GM12875 (cell line): ENCODE data around the gene KRABD2.

Experiments
- H3K4me3 ChIP-seq: one replicate; pipeline ENCODE4 v1.5.1; 2011; ENCODE audit warnings: low read depth, low read length, control low read depth
- CTCF ChIP-seq: IDR thresholded peaks from 2 replicates; pipeline ENCODE4 v1.5.1; 2011; ENCODE audit warnings: low read depth, mild to moderate bottlenecking, control low read depth, inconsistent platforms, low read length, moderate library complexity, borderline replicate concordance; ENCODE audit not compliant: insufficient read depth

The KRABD2 gene

GRCh38 chr17:8392674-8393469 lies 16.4 kb upstream of the KRABD2 start:
- no peak overlapping the region for H3K4me3 ChIP-seq
- TF ChIP-seq CTCF, result no peak

GRCh38 chr17:8392274-8392673 lies 15.8 kb upstream of the KRABD2 start:
- no peak for TF ChIP-seq CTCF
- H3K4me3 ChIP-seq, result no peak overlapping the region

GRCh38 chr17:8391711-8392110 lies 15.2 kb upstream of the KRABD2 start:
- no peak overlapping the region for H3K4me3 ChIP-seq

GRCh38 chr17:8387914-8388651 lies 11.6 kb upstream of the KRABD2 start:
- no peak overlapping the region for H3K4me3 ChIP-seq
- no peak for TF ChIP-seq CTCF

More at GRCh38 chr17:8391711-8392110, 15.2 kb upstream of the KRABD2 start:
- no peak for TF ChIP-seq CTCF

GRCh38 chr17:8386841-8387240 lies 10.3 kb upstream of the KRABD2 start:
- H3K4me3 ChIP-seq, result no peak overlapping the region
- TF ChIP-seq CTCF, result no peak

GRCh38 chr17:8384801-8385378 lies 8.4 kb upstream of the KRABD2 start:
- TF ChIP-seq CTCF, result no peak
- H3K4me3 ChIP-seq, result no peak overlapping the region
